Measurements from ENCODE around the gene WDR77.

Gene WDR77

GRCh38 chr1:111399792-111400610 lies 49.1 kb downstream of the WDR77 start:
- FAIRE-seq, result peak; percentile 94

GRCh38 chr1:111392460-111392945 lies 56.6 kb downstream of the WDR77 start:
- no peak for DNase-seq (ENCODE audit: insufficient read length, low spot score)
- no peak for TF ChIP-seq POLR2A (IDR thresholded peaks at IDR 0.05; ENCODE audit: low read depth, low read length)
- no peak for FAIRE-seq

More at GRCh38 chr1:111399792-111400610, 49.1 kb downstream of the WDR77 start:
- TF ChIP-seq POLR2A (IDR thresholded peaks at IDR 0.05; ENCODE audit: low read depth, low read length), result no peak
- DNase-seq (ENCODE audit: insufficient read length, low spot score), result peak; percentile 15

- DNase-seq (ENCODE audit: insufficient read length, low spot score) (no peak), FAIRE-seq (no peak)
- TF ChIP-seq POLR2A (IDR thresholded peaks at IDR 0.05; ENCODE audit: low read depth, low read length), result no peak
Measured at GRCh38 chr1:111392042-111392441, 57.0 kb downstream of the WDR77 start.

All from H54 (cell line).